GM12878 (cell line): Measurements from ENCODE around the gene GLIPR2. TPM values are rescaled to one million over a fixed set of nuclear protein-coding genes. Genes with fewer than 3 reads are reported as not detected.

Source experiments
- ATAC-seq: fragments of 200-7000 bp; cut with Tn5 transposase; 3 replicates; pipeline ENCODE4 v1.9.1; 2020; ENCODE audit warnings: mild to moderate bottlenecking, moderate library complexity
- BruUV-seq: library from RNA; stranded (reverse); fragments of 400-500 nt; replicated peaks from 2 replicates; lab custom pipeline; 2021; lab: Mats Ljungman, UMichigan
- CTCF ChIA-PET: fragments of 300-600 bp; sonication (Branson Sonifier 250); formaldehyde crosslinking; extraction: SDS; loops from one replicate; lab custom pipeline; 2021; ENCODE audit warnings: inconsistent platforms; lab: Yijun Ruan, JAX
- POLR2A ChIA-PET: fragments of 350-600 bp; formaldehyde crosslinking; extraction: SDS; loops from one replicate; lab custom pipeline; 2021; ENCODE audit warnings: inconsistent platforms; lab: Charles Lee
- RAD21 ChIA-PET: fragments of 300-600 bp; sonication (Branson Sonifier 250); formaldehyde crosslinking; loops from one replicate; lab custom pipeline; 2023; ENCODE audit warnings: antibody characterized with exemption; ENCODE audit not compliant: unreplicated experiment; lab: Charles Lee
- SMC1A ChIA-PET: fragments of 300-600 bp; sonication (Branson Sonifier 250); formaldehyde crosslinking; loops from one replicate; lab custom pipeline; 2023; ENCODE audit not compliant: unreplicated experiment, uncharacterized antibody; lab: Charles Lee
- DNase-seq: peaks from one replicate; pipeline ENCODE4 v3.0.0-alpha.2; 2011; ENCODE audit warnings: low read depth, low spot score
- FAIRE-seq: peaks from 3 replicates; lab custom pipeline; 2011; peaks lifted over from hg19 to GRCh38; lab: Jason Lieb, UNC
- H2AFZ ChIP-seq: 2 replicates; pipeline ENCODE4 v1.6.0; 2011; ENCODE audit warnings: low read depth, low read length, control low read depth; ENCODE audit not compliant: control insufficient read depth
- H3K27ac ChIP-seq: 2 replicates; pipeline ENCODE4 v1.5.1; 2011; ENCODE audit warnings: control low read depth; ENCODE audit not compliant: control insufficient read depth, insufficient read depth
- H3K27me3 ChIP-seq, 2 experiments: replicated peaks in 1 of 2; 2 replicates each; pipeline versions ENCODE4 v1.6.0 to v1.6.1; 2011; ENCODE audit warnings: low read length in 1 of 2; ENCODE audit not compliant: control insufficient read depth in 2 of 2, insufficient read depth in 2 of 2
- H3K36me3 ChIP-seq, 2 experiments: 2 replicates each; pipeline ENCODE4 v1.5.1; 2011; ENCODE audit warnings: low read length in 1 of 2; ENCODE audit not compliant: control insufficient read depth in 2 of 2, insufficient read depth in 2 of 2
- H3K4me1 ChIP-seq: 2 replicates; pipeline ENCODE4 v1.6.1; 2011; ENCODE audit warnings: mild to moderate bottlenecking, low read length, moderate library complexity, mixed read lengths; ENCODE audit not compliant: control insufficient read depth, insufficient read depth
- H3K4me2 ChIP-seq: 2 replicates; pipeline ENCODE4 v1.6.0; 2011; ENCODE audit warnings: control low read depth; ENCODE audit not compliant: control insufficient read depth, insufficient read depth
- H3K4me3 ChIP-seq: fragments of 200-600 bp; sonication (generic); 2 replicates; pipeline ENCODE4 v1.5.1; 2016
- H3K79me2 ChIP-seq: 2 replicates; pipeline ENCODE4 v1.6.0; 2011; ENCODE audit warnings: low read length; ENCODE audit not compliant: control insufficient read depth, insufficient read depth
- H3K9ac ChIP-seq: 2 replicates; pipeline ENCODE4 v1.8.0; 2011; ENCODE audit warnings: low read length, control low read depth, mixed read lengths; ENCODE audit not compliant: control insufficient read depth, insufficient read depth
- H3K9me3 ChIP-seq: replicated peaks from 3 replicates; pipeline ENCODE4 v1.5.1; 2011; ENCODE audit warnings: mild to moderate bottlenecking, low read length; ENCODE audit not compliant: control insufficient read depth, insufficient read depth
- H4K20me1 ChIP-seq: 2 replicates; pipeline ENCODE4 v1.6.0; 2011; ENCODE audit not compliant: control insufficient read depth, insufficient read depth
- GABPA ChIP-seq: IDR thresholded peaks from 2 replicates; pipeline ENCODE4 v1.6.1; 2014; ENCODE audit warnings: antibody characterized with exemption, low read depth, mild to moderate bottlenecking, inconsistent platforms
- JUNB ChIP-seq: IDR thresholded peaks from 2 replicates; pipeline ENCODE4 v1.6.1; 2016; ENCODE audit warnings: antibody characterized with exemption, mild to moderate bottlenecking
- RBBP5 ChIP-seq: fragments of 200-600 bp; sonication (generic); conservative IDR thresholded peaks from 2 replicates; pipeline ENCODE4 v1.6.1; 2016
- RFX5 ChIP-seq: IDR thresholded peaks from 2 replicates; pipeline ENCODE4 v1.6.1; 2011; ENCODE audit warnings: low read depth, low read length, improper control_type of control experiment
- SIX5 ChIP-seq: IDR thresholded peaks from 2 replicates; pipeline ENCODE4 v1.6.1; 2011; ENCODE audit warnings: mild to moderate bottlenecking, low read depth, low read length, moderate library complexity; ENCODE audit not compliant: severe bottlenecking
- ZZZ3 ChIP-seq: IDR thresholded peaks from 2 replicates; pipeline ENCODE4 v1.6.1; 2011; ENCODE audit warnings: low read depth; ENCODE audit not compliant: control insufficient read depth, insufficient read length
- WGBS: methylation state at CpG from one replicate; pipeline ENCODE4 v1.1.6; 2016; ENCODE audit warnings: low lambda C conversion rate; ENCODE audit not compliant: insufficient replicate concordance, insufficient coverage; ENCODE audit errors: missing lambda C conversion rate; 5-methylcytosine and 5-hydroxymethylcytosine counted together
- in situ Hi-C: fragments of 300-500 bp; cut with MboI; formaldehyde crosslinking; loops from 9 replicates; pipeline ENCODE4 v1.14.3; 2018; ENCODE audit warnings: mixed read lengths
- intact Hi-C: fragments of 100-400 bp; cut with micrococcal nuclease; formaldehyde crosslinking; loops from one replicate; pipeline ENCODE4 v1.14.2; 2022; ENCODE audit not compliant: unreplicated experiment
- polyA plus RNA-seq, 11 experiments: library from polyadenylated mRNA; depleted of rRNA in 4 of 11; unstranded in 6 of 11; stranded (reverse) in 5 of 11; fragments of >200 nt; fragmentation: Nextera tagmentation in 4 of 11; fragmentation: Illumina TruSeq in 1 of 11; extraction: Ambion mirVana in 4 of 11; extraction: Trizol in 1 of 11; gene quantifications; 1 replicate in 1 of 11; 2 replicates in 10 of 11; pipeline versions ENCODE4 v1.2.1 to v1.2.3, GENCODE V29; 2011 to 2016; ENCODE audit warnings: inconsistent platforms in 2 of 11, missing spikeins in 2 of 11, low read depth in 1 of 11
- total RNA-seq, 4 experiments: library from RNA; depleted of rRNA in 3 of 4; stranded (reverse); fragments of >200 nt in 3 of 4; fragmentation: Illumina TruSeq in 1 of 4; extraction: Trizol in 1 of 4; gene quantifications; 2 replicates each; pipeline versions ENCODE4 v1.2.1 to v1.2.3, GENCODE V29; 2013 to 2021
- TF ChIP-seq, protein P1 (sequence below): IDR thresholded peaks from 2 replicates; pipeline ENCODE4 v1.6.1; 2011; ENCODE audit warnings: borderline replicate concordance, low read depth, mild to moderate bottlenecking, moderate library complexity, low read length; ENCODE audit not compliant: insufficient read depth, poor library complexity, severe bottlenecking
- TF ChIP-seq, protein P2 (sequence below): fragments of 450-650 bp; conservative IDR thresholded peaks from 2 replicates; pipeline ENCODE4 v1.6.1; 2017; ENCODE audit warnings: mild to moderate bottlenecking, moderate library complexity

GLIPR2 gene
- total and polyA plus RNA-seq, 10 of the 15 experiments (the other 5 are each of a cell fraction or from before 2014, with no cell fraction given): 0.41 to 3.5 (median 2.2) TPM

DNA sequence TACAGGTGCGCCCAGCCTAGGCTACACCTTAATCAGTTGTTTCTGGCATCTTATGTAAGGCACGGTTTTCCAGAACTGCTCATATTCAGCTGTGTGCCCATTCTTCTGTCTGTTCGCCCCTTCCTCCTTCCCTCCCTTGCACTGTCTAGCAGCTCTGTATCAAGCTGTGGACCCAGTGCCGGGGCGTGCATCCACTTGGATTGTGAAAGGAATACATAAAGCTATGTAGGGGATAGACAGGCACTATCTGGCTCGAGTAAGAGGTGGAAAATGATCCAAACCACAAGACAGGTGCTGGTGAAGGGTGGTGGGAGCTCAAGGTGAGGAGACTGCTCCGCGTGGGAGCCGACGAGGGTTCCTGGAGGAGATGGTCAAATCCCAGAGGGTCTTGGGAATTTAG, 2.0 kb downstream of the GLIPR2 start:
- WGBS: 82% methylated on average over 10 of the region's 10 CpGs
- SMC1A ChIA-PET: no interaction called here
- H3K79me2 ChIP-seq: no peaks in the 10 kb centered on the region
- TF ChIP-seq ZZZ3 (no peak), JUNB (no peak), RFX5 (no peak), SIX5 (no peak), GABPA (no peak), RBBP5 (no peak)
- TF ChIP-seq, protein P1, sequence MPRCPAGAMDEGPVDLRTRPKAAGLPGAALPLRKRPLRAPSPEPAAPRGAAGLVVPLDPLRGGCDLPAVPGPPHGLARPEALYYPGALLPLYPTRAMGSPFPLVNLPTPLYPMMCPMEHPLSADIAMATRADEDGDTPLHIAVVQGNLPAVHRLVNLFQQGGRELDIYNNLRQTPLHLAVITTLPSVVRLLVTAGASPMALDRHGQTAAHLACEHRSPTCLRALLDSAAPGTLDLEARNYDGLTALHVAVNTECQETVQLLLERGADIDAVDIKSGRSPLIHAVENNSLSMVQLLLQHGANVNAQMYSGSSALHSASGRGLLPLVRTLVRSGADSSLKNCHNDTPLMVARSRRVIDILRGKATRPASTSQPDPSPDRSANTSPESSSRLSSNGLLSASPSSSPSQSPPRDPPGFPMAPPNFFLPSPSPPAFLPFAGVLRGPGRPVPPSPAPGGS: no peak
- TF ChIP-seq, protein P2, sequence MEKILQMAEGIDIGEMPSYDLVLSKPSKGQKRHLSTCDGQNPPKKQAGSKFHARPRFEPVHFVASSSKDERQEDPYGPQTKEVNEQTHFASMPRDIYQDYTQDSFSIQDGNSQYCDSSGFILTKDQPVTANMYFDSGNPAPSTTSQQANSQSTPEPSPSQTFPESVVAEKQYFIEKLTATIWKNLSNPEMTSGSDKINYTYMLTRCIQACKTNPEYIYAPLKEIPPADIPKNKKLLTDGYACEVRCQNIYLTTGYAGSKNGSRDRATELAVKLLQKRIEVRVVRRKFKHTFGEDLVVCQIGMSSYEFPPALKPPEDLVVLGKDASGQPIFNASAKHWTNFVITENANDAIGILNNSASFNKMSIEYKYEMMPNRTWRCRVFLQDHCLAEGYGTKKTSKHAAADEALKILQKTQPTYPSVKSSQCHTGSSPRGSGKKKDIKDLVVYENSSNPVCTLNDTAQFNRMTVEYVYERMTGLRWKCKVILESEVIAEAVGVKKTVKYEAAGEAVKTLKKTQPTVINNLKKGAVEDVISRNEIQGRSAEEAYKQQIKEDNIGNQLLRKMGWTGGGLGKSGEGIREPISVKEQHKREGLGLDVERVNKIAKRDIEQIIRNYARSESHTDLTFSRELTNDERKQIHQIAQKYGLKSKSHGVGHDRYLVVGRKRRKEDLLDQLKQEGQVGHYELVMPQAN: no peak
- TF ChIP-seq, all 136 proteins: peak for 0
- no peaks in the 10 kb centered on the region for H3K36me3 ChIP-seq
- H3K27ac ChIP-seq: no peak overlapping the region
- in situ Hi-C loops (no loop called here), intact Hi-C loops (no loop called here)
- H3K27me3 ChIP-seq: peaks cover 7 to 14% of the 10 kb centered on the region in 2 experiments; a peak in 3 of 4 replicates
- no peak overlapping the region for H3K4me2 ChIP-seq
- H3K4me3 ChIP-seq: no peak overlapping the region
- no peak for DNase-seq
- RAD21 ChIA-PET: no interaction called here
- no peak overlapping the region for H3K9ac ChIP-seq
- BruUV-seq: no TSS peak
- peaks cover 35% of the 10 kb centered on the region for H3K4me1 ChIP-seq
- H3K9me3 ChIP-seq: no peaks in the 10 kb centered on the region
- POLR2A ChIA-PET: no interaction called here
- no peak for ATAC-seq
- FAIRE-seq: no peak
- CTCF ChIA-PET: interaction anchor here (1.1 kb wide), 1 partner anchor 27 kb away, joined by 4 read pairs; no protein-coding TSS in a partner anchor
- no peak overlapping the region for H2AFZ ChIP-seq
- H4K20me1 ChIP-seq: no peaks in the 10 kb centered on the region
